HG02884 (cell line): ENCODE measurements around the gene MLIP.

Experiments
- ATAC-seq: cut with Tn5 transposase; IDR thresholded peaks from one replicate; pipeline ENCODE4 v1.9.1; 2021; ENCODE audit warnings: mild to moderate bottlenecking, moderate library complexity; ENCODE audit not compliant: unreplicated experiment

Gene MLIP

GRCh38 chr6:54094786-54095185 is 16.5 kb upstream of the MLIP start:
- no peak for ATAC-seq

- ATAC-seq: no peak
Measured at GRCh38 chr6:54095723-54096122, 15.5 kb upstream of the MLIP start.

GRCh38 chr6:54096811-54097210 is 14.4 kb upstream of the MLIP start:
- ATAC-seq: no peak

- ATAC-seq: no peak
Measured at GRCh38 chr6:54097753-54098152, 13.5 kb upstream of the MLIP start.

GRCh38 chr6:54098450-54099044 is 12.7 kb upstream of the MLIP start:
- ATAC-seq: no peak

GRCh38 chr6:54099225-54099624 is 12.0 kb upstream of the MLIP start:
- no peak for ATAC-seq

- ATAC-seq: no peak
Measured at GRCh38 chr6:54100411-54101006, 10.7 kb upstream of the MLIP start.

- no peak for ATAC-seq
Measured at GRCh38 chr6:54102238-54102637, 9.0 kb upstream of the MLIP start.

GRCh38 chr6:54103497-54103896 is 7.7 kb upstream of the MLIP start:
- ATAC-seq: no peak

- ATAC-seq: no peak
Measured at GRCh38 chr6:54106727-54107126, 4.5 kb upstream of the MLIP start.

- no peak for ATAC-seq
Measured at GRCh38 chr6:54107470-54108090, 3.7 kb upstream of the MLIP start.

GRCh38 chr6:54108271-54108670 is 3.0 kb upstream of the MLIP start:
- no peak for ATAC-seq

- no peak for ATAC-seq
Measured at GRCh38 chr6:54109586-54109985, 1.7 kb upstream of the MLIP start.

- no peak for ATAC-seq
Measured at GRCh38 chr6:54112151-54112650, 958 bp downstream of the MLIP start.

- no peak for ATAC-seq
Measured at GRCh38 chr6:54114991-54115390, 3.7 kb downstream of the MLIP start.

GRCh38 chr6:54115966-54116365 is 4.7 kb downstream of the MLIP start:
- ATAC-seq: no peak

- ATAC-seq: no peak
Measured at GRCh38 chr6:54118117-54118516, 6.9 kb downstream of the MLIP start.

GRCh38 chr6:54125493-54125892 is 14.2 kb downstream of the MLIP start:
- ATAC-seq: no peak

GRCh38 chr6:54130179-54130578 is 18.9 kb downstream of the MLIP start:
- no peak for ATAC-seq

GRCh38 chr6:54132587-54132986 is 21.3 kb downstream of the MLIP start:
- no peak for ATAC-seq

GRCh38 chr6:54133186-54133585 is 21.9 kb downstream of the MLIP start:
- ATAC-seq: no peak

- no peak for ATAC-seq
Measured at GRCh38 chr6:54134935-54135334, 23.7 kb downstream of the MLIP start.
